22Rv1 (cell line): Measurements from ENCODE around the gene GTF3C2.

Source experiments
- H3K27ac ChIP-seq: fragments of 450-650 bp; 2 replicates; pipeline ENCODE4 v1.5.1; 2017
- CTCF ChIP-seq: fragments of 450-650 bp; IDR thresholded peaks from 2 replicates; pipeline ENCODE4 v1.5.1; 2017; ENCODE audit warnings: mild to moderate bottlenecking
- ZFX ChIP-seq: fragments of 450-650 bp; IDR thresholded peaks from 2 replicates; pipeline ENCODE4 v1.6.1; 2017; ENCODE audit warnings: antibody characterized with exemption, borderline replicate concordance

GTF3C2 gene

GRCh38 chr2:27290549-27290948 lies 66.0 kb downstream of the GTF3C2 start:
- no peak for TF ChIP-seq ZFX
- no peak for TF ChIP-seq CTCF

DNA sequence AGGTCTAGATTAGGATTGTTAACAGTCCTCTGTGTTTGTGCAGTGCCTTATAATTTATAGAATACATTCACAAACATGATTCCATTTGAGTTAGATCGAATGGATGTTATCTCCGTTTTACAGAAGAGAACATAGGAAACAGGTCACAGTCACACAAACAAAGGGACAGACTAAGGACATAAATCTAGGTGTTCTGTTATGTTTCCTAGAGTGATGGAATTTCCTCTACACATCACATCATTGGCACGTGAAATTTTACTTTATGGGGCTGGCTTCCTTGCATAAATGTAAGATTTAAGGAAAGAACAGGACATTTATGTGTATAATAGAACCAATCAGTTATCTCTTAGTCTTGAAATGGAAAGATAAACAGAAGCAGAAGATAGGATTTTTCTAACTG lies 68.0 kb downstream of the GTF3C2 start:
- H3K27ac ChIP-seq: no peak overlapping the region
- TF ChIP-seq CTCF (no peak), ZFX (no peak)

More at GRCh38 chr2:27290549-27290948, 66.0 kb downstream of the GTF3C2 start:
- H3K27ac ChIP-seq: no peak overlapping the region

- H3K27ac ChIP-seq: no peak overlapping the region
- no peak for TF ChIP-seq ZFX
- TF ChIP-seq CTCF: no peak
Measured at GRCh38 chr2:27285481-27285880, 71.1 kb downstream of the GTF3C2 start.

DNA sequence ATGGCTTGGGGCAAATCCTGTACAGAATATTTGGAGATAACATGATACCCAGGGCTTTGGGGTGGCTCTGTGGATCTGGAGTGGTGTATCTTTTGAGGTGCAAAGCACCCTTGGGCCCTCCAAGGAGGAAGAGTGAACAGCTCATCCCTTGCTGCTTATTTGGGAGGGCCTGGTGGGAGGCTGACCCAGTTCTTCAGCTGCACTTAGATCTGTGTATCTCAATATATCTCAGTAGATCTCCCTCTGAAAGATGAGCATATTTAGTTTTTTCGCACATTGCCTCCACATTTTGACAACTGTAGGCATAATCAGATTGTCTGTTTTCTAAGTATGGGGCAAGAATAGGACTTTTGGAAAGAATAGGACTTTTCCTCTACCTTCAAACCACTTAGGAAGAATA lies 71.6 kb downstream of the GTF3C2 start:
- TF ChIP-seq CTCF (no peak), ZFX (no peak)

GRCh38 chr2:27282892-27283291 lies 73.7 kb downstream of the GTF3C2 start:
- no peak for TF ChIP-seq CTCF
- TF ChIP-seq ZFX: no peak
- no peak overlapping the region for H3K27ac ChIP-seq

More for the DNA sequence above, 71.6 kb downstream of the GTF3C2 start:
- no peak overlapping the region for H3K27ac ChIP-seq

- no peak within 1 kb of the TSS for H3K27ac ChIP-seq
- TF ChIP-seq CTCF (no peak), ZFX (no peak)
Measured at GRCh38 chr2:27281855-27282559, 74.6 kb downstream of the GTF3C2 start, which contains the start of gene TRIM54. Gene TRIM54 (plus strand): TSS chr2:27282429. CDS start chr2:27282732, 303 bp downstream.

- no peak overlapping the region for H3K27ac ChIP-seq
- TF ChIP-seq ZFX (no peak), CTCF (no peak)
Measured at GRCh38 chr2:27281442-27281841, 75.1 kb downstream of the GTF3C2 start.
